IPS DF 19.7 (cell line): ENCODE measurements around the gene CATSPER3.
"Not testable (repeated sequence)": the region's sequence is repeated elsewhere in the genome, so short reads cannot be mapped to it uniquely, and the experiment has no call there.

ENCODE experiments used
- DNase-seq: peaks from one replicate; pipeline ENCODE4 v3.0.0-alpha.2; 2013; ENCODE audit warnings: low read depth, low spot score

CATSPER3 gene

GRCh38 chr5:134975078-134975715 is 7.5 kb downstream of the CATSPER3 start:
- no peak for DNase-seq

DNA sequence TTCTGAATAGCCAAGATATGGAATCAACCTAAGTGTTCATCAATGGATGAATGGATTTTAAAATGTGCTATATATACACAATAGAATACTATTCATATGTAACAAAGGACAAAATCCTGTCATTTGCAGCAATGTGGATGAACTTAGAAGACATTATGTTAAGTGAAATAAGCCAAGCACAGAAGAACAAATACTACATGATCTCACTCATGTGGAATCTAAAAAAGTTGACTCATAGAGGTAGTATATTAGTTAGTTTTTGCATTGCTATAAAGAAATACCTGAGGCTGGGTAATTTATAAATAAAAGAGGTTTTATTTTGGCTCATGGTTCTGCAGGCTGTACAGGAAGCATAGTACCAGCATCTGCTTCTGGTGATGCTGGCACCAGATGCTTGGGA is 8.1 kb downstream of the CATSPER3 start:
- no peak for DNase-seq

GRCh38 chr5:134976841-134977240 is 9.1 kb downstream of the CATSPER3 start:
- no peak for DNase-seq

GRCh38 chr5:134979416-134979815 is 11.7 kb downstream of the CATSPER3 start:
- no peak for DNase-seq

DNA sequence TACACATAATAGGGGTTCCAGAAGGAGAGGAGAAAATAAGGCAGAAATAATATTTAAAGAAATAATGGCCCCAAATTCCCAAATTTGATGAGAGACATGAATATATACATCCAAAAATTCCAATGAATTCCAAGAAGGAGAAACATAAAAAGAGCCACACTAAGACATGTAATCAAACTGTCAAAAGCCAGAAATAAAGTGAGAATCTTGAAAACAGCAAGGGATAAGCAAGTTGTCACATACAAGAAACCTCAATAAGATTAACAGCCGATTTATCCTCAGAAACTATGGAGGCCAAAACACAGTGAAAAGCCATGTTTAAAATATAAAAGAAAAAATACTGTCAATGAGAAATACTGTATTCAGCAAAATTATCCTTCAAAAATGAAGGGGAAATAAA is 14.5 kb downstream of the CATSPER3 start:
- DNase-seq: no peak

DNA sequence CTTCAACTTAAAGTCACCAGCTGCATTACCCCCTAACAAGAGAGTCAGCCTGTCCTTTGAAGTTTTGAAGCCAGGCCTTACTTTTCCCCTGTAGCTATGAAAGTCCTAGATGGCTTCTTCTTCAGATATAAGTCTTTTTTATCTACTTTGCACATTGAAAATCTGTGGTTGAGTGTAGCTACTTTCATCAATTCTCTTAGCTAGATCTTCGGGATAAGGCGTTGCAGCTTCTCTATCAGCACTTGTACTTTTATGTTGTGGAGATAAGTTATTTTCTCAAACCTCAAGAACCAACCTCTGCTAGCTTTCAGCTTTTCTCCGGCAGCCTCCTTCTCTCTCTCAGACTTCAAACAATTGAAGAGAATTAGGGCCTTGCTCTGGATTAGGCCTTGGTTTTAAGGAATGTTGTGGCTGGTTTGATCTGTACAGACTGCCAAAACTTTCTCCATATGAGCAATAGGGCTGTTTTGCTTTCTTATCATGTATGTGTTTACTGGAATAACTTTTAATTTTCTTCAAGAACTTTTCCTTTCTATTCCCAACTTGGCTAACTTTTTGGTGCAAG is 21.6 kb downstream of the CATSPER3 start:
- DNase-seq: no peak

DNA sequence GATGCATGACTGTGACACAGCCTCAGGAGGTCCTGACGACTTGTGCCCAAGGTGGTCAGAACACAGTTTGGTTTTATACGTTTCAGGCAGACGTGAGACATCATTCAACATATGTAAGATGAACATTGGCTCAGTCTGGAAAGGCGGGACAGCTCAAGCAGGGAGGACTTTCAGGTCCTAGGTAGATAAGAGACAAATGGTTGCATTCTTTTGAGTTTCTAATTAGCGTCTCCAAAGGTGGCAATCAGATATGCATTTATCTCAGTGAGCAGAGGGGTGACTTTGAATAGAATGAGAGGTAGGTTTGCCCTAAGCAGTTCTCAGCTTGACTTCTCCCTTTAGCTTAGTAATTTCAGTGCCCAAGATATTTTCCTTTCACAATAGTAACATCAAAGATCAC is 22.5 kb downstream of the CATSPER3 start:
- DNase-seq: not testable (repeated sequence)

- DNase-seq: no peak
Observed at GRCh38 chr5:134992148-134992547, 24.4 kb downstream of the CATSPER3 start.

DNA sequence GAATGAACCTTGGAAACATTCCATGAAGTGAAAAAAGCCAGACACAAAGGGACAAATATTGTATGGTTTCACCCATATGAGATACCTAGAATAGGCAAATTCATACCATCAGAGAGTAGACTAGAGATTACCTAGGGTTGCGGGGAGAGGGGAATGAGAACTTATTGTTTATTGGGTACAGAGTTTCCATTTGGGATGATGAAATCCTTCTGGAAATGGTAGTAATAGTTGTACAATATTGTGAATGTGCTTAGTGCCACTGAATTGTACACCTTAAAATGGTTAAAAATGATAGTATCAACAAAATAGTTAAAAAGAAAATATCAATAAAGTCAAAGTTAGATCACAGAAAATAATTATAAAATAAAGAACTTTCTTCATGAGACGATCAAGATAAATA is 25.5 kb downstream of the CATSPER3 start:
- DNase-seq: no peak

DNA sequence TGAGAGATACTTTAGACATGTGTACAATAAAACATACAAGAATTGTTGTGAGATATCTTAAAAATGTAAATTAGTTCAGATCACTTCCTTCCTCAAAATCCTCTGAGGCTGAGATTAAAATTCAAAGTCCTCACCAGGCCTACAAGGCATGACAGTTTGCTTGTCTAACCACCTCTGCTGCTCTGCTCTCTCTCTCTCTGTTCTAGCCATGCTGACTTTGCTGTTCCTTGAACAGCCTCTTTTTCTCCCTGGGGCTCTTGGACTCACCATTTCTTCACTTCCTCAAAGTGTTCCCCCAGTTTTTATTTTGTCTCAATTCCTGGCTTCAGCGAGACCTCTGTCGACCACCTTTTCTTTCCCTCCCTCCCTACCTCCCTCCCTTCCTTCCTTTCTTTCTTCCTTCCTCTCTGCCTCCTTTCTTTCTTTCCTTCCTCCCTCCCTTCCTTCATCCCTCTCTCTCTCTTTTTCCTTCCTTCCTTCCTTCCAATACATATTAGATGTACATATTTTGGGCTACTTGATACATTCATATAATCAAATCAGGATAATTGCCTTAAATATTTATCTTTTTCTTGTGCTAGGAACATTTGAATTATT is 27.0 kb downstream of the CATSPER3 start:
- no peak for DNase-seq

GRCh38 chr5:134995850-134996402 is 28.2 kb downstream of the CATSPER3 start:
- DNase-seq: no peak

- DNase-seq: no peak
Observed at GRCh38 chr5:134997015-134997414, 29.3 kb downstream of the CATSPER3 start.

- DNase-seq: not testable (repeated sequence)
Observed at GRCh38 chr5:134998068-134998467, 30.4 kb downstream of the CATSPER3 start.

DNA sequence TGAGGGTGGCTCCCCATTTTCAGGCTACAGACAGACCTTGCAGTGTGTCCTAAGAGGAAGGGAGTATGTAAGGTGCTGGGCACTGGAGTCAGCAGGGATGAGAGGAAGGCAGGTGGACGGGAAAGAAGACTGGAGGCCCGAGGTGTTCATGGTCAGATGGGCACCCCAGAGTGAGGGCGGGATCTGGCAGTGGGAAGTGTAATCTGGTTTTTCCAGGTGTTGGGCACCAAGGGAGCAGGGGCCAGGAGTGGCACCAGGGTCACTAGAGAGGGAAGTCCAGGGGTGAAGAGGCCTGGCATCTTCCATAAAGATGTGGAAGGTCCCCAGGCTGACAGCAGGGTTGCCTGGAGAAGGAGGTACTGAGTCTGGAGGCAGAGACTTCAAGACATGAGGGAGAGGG is 36.7 kb downstream of the CATSPER3 start:
- DNase-seq: no peak

DNA sequence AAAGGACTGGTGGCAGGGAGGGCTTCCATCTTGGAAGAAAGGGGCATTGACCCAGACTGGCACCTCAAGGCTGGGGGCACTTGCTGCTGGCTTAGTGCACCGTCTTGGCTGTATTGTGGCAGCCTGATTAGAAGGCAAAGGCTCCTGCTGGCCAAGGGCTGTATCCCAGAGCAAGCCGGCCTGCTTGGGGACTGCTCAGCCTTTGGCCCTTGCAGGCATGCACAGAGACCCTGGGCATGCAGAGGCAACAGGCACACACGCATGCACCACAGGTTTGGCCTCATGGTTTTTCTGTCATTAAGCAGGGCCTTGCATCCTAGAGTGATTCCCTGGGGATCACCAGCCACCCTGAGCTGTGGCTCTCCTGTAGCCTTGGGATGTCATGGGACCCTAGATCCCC is 37.4 kb downstream of the CATSPER3 start:
- DNase-seq: no peak

DNA sequence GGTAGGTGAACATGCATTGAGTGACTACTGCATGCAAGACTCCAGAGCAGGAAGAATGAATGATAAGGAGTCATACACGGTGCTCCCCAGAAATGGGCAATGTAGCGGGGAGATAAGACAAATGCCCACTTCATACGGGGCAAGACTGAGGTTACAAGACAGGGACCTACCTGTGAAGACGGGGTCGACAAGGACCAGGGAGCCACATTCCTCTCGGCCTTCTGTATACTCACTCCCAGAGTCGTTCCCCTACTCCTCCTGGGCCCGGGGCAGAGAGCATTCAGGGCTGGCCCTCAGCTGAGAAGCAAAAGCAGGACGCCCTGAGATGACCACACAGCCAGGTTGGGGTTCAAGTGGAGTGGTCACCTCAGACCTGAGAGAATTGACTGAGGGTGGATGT is 39.6 kb downstream of the CATSPER3 start:
- no peak for DNase-seq

- DNase-seq: no peak
Observed at GRCh38 chr5:135007749-135008363, 40.1 kb downstream of the CATSPER3 start.

- DNase-seq: no peak
Observed at GRCh38 chr5:135008556-135008955, 40.8 kb downstream of the CATSPER3 start.

DNA sequence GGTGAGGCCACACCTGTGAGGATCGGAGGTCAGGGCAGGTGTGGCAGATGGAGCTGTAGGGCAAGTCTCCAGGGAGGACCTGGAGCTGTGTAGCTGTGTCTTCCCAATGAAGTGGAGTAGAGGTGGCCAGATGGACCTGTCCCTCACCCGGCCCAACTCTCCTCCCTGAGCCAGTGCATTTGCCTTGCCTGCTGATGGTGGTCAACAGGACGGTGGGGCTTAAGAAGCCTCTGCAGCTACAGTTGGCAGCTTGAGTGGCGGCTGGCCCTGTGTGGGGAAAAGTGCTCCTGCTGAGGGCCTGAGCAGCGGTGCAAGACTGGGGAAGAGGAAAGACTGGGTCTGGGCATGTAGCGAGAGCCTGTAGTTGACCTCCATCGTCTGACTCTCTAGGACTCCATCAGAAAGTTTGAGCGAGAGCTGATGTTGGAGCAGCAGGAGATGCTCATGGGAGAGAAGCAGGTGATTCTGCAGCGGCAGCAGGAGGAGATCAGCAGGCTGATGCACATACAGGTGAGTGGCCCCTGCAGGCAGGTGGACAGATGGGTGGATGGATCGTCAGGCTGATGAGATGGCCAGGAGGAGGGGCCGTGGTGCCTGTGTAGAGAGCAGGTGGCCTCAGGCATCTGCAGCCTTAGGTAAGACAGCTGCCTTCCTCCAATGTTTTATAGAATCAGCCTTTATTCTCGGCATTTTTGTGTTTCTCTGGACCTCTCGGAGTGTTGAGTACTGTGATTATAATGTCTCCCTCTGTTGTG is 41.5 kb downstream of the CATSPER3 start:
- no peak for DNase-seq

GRCh38 chr5:135009736-135010501 is 42.2 kb downstream of the CATSPER3 start:
- no peak for DNase-seq
